B cell (primary cell): ENCODE results near the gene MPDU1. TPM values are rescaled to one million over a fixed set of nuclear protein-coding genes. Genes with fewer than 3 reads are reported as not detected.

Source experiments
- ATAC-seq: fragments of 200-7000 bp; cut with Tn5 transposase; one replicate; pipeline ENCODE4 v1.10.0; 2021; ENCODE audit warnings: low read depth, mild to moderate bottlenecking, moderate number of reproducible peaks, moderate library complexity
- CTCF ChIA-PET: fragments of 350-600 bp; sonication (Branson Sonifier 250); formaldehyde crosslinking; loops from one replicate; lab custom pipeline; 2021; ENCODE audit warnings: antibody characterized with exemption, inconsistent platforms; lab: Charles Lee
- POLR2A ChIA-PET: fragments of 350-600 bp; sonication (Branson Sonifier 250); formaldehyde crosslinking; loops from one replicate; lab custom pipeline; 2021; ENCODE audit warnings: antibody characterized with exemption; lab: Charles Lee
- DNase-seq: peaks from one replicate; pipeline ENCODE4 v3.0.0; 2013
- H2AFZ ChIP-seq: 2 replicates; pipeline ENCODE4 v1.6.1; 2012; ENCODE audit warnings: mild to moderate bottlenecking, low read depth, low read length; ENCODE audit not compliant: insufficient read depth, poor library complexity, severe bottlenecking
- H3K27ac ChIP-seq, 2 donors: 1 replicate in 1 of 2; 2 replicates in 1 of 2; pipeline ENCODE4 v1.5.1; 2012 to 2013; ENCODE audit warnings: low read length in 2 of 2, mild to moderate bottlenecking in 2 of 2, moderate library complexity in 1 of 2
- H3K27me3 ChIP-seq, 4 experiments: fragments of 200-600 bp in 1 of 4; sonication (generic) in 1 of 4; replicated peaks in 1 of 4; 1 replicate in 2 of 4; 2 replicates in 2 of 4; pipeline versions ENCODE4 v1.6.1 to v1.7.0; 2013 to 2016; ENCODE audit warnings: low read length in 3 of 4, mild to moderate bottlenecking in 2 of 4, mixed read lengths in 1 of 4, moderate library complexity in 1 of 4; ENCODE audit not compliant: insufficient read depth in 4 of 4, control insufficient read depth in 3 of 4; ENCODE audit errors: control extremely low read depth in 1 of 4
- H3K36me3 ChIP-seq, 2 experiments: replicated peaks in 1 of 2; 1 replicate in 1 of 2; 2 replicates in 1 of 2; pipeline versions ENCODE4 v1.6.1 to v1.7.1; 2013; ENCODE audit warnings: low read length in 1 of 2; ENCODE audit not compliant: insufficient read depth in 2 of 2, control insufficient read depth in 1 of 2; ENCODE audit errors: control extremely low read depth in 1 of 2, extremely low read depth in 1 of 2
- H3K4me1 ChIP-seq, 2 donors: fragments of 200-600 bp in 1 of 2; sonication (generic) in 1 of 2; 1 replicate in 1 of 2; 2 replicates in 1 of 2; pipeline versions ENCODE4 v1.5.1 to v1.6.1; 2013 to 2017; ENCODE audit warnings: low read length in 2 of 2; ENCODE audit not compliant: control insufficient read depth in 2 of 2, insufficient read depth in 2 of 2
- H3K4me2 ChIP-seq: replicated peaks from 2 replicates; pipeline ENCODE3; 2012; ENCODE audit warnings: mild to moderate bottlenecking, low read depth, low read length; ENCODE audit not compliant: poor library complexity, severe bottlenecking
- H3K4me3 ChIP-seq, 5 experiments: fragments of 200-600 bp in 1 of 5; sonication (generic) in 1 of 5; 1 replicate in 3 of 5; 2 replicates in 2 of 5; pipeline versions ENCODE4 v1.5.1 to v1.7.0; 2011 to 2016; ENCODE audit warnings: low read length in 4 of 5, mild to moderate bottlenecking in 4 of 5, low read depth in 2 of 5, control low read depth in 1 of 5, moderate library complexity in 1 of 5; ENCODE audit not compliant: insufficient read depth in 1 of 5; ENCODE audit errors: control extremely low read depth in 1 of 5, extremely low read depth in 1 of 5
- H3K79me2 ChIP-seq: fragments of 200-600 bp; sonication (generic); one replicate; pipeline ENCODE4 v1.6.0; 2016; ENCODE audit warnings: low read length; ENCODE audit not compliant: control insufficient read depth, insufficient read depth
- H3K9ac ChIP-seq: fragments of 200-600 bp; sonication (generic); 2 replicates; pipeline ENCODE4 v1.6.1; 2017; ENCODE audit warnings: mild to moderate bottlenecking, low read length, moderate library complexity
- H3K9me3 ChIP-seq, 3 donors: one replicate each; pipeline versions ENCODE4 v1.6.1 to v1.7.1; 2013; ENCODE audit warnings: low read length in 2 of 3; ENCODE audit not compliant: control insufficient read depth in 2 of 3, insufficient read depth in 1 of 3; ENCODE audit errors: control extremely low read depth in 1 of 3
- H4K20me1 ChIP-seq: 2 replicates; pipeline ENCODE4 v1.6.0; 2012; ENCODE audit warnings: mild to moderate bottlenecking, low read length; ENCODE audit not compliant: insufficient read depth, control insufficient read depth, poor library complexity, severe bottlenecking
- H3K27ac Mint-ChIP-seq: one replicate; pipeline ENCODE4 v1.8.0; 2021; ENCODE audit warnings: mixed read lengths
- H3K27me3 Mint-ChIP-seq: one replicate; pipeline ENCODE4 v1.8.0; 2021; ENCODE audit warnings: mixed read lengths
- H3K4me1 Mint-ChIP-seq: one replicate; pipeline ENCODE4 v1.8.0; 2021; ENCODE audit warnings: mixed read lengths
- H3K4me3 Mint-ChIP-seq: one replicate; pipeline ENCODE4 v1.8.0; 2021; ENCODE audit warnings: mixed read lengths
- H3K9me3 Mint-ChIP-seq: one replicate; pipeline ENCODE4 v1.8.0; 2022; ENCODE audit warnings: mixed read lengths; ENCODE audit not compliant: insufficient read depth
- CTCF ChIP-seq: fragments of 200-600 bp; IDR thresholded peaks from one replicate; pipeline ENCODE4 v1.8.0; 2022; ENCODE audit warnings: antibody characterized with exemption, mild to moderate bottlenecking
- EZH2 ChIP-seq: IDR thresholded peaks from 2 replicates; pipeline ENCODE4 v1.6.1; 2012; ENCODE audit warnings: borderline replicate concordance, low read depth, mild to moderate bottlenecking, moderate library complexity, low read length; ENCODE audit not compliant: insufficient read depth, poor library complexity, severe bottlenecking
- WGBS: methylation state at CpG from one replicate; pipeline ENCODE4 v1.1.5; 2013; ENCODE audit warnings: missing lambda C conversion rate; ENCODE audit not compliant: insufficient coverage; 5-methylcytosine and 5-hydroxymethylcytosine counted together
- intact Hi-C: fragments of 100-400 bp; cut with micrococcal nuclease; formaldehyde crosslinking; loops from one replicate; pipeline ENCODE4 v1.10.0; 2022
- polyA plus RNA-seq: library from polyadenylated mRNA; depleted of rRNA; stranded (reverse); fragments of >200 nt; gene quantifications from 2 replicates; pipeline ENCODE4 v1.2.3, GENCODE V29; 2012
- total RNA-seq, 2 donors: library from RNA; stranded (reverse); fragments of 120-200 nt in 1 of 2; gene quantifications; 1 replicate in 1 of 2; 2 replicates in 1 of 2; pipeline versions ENCODE4 v1.2.3 to v1.2.4, GENCODE V29; 2013 to 2022

The MPDU1 gene
- total and polyA plus RNA-seq, 2 donors (not counting 1 experiment from before 2014, with no cell fraction given) = 31.7 to 51.5 TPM

GRCh38 chr17:7572338-7572587 lies 11.4 kb upstream of the MPDU1 start:
- Mint-ChIP-seq H3K27ac (peak overlapping the region; percentile 99), H3K4me3 (peak overlapping the region; percentile 94), H3K9me3 (no peaks in the 10 kb centered on the region), H3K4me1 (peaks cover 47% of the 10 kb centered on the region), H3K27me3 (no peaks in the 10 kb centered on the region)
- Histone ChIP-seq H3K36me3 (peaks cover 20 to 61% of the 10 kb centered on the region in 2 experiments), H3K9me3 (no peaks in the 10 kb centered on the region), H4K20me1 (peaks cover 45% of the 10 kb centered on the region), H3K4me3 (peak overlapping the region; percentile 63 to 87 (median 77)), H3K4me1 (peaks cover 22 to 28% of the 10 kb centered on the region in 2 donors), H3K79me2 (peaks cover 40% of the 10 kb centered on the region), H3K27me3 (no peaks in the 10 kb centered on the region), H2AFZ (peak overlapping the region; percentile 69), H3K9ac (peak overlapping the region; percentile 84), H3K27ac (peak overlapping the region; percentile 88 to 94), H3K4me2 (peak overlapping the region; percentile 91)
- ChIA-PET CTCF (interaction anchor here (1.1 to 1.6 kb wide), 3 partner anchors 12 to 57 kb away, joined by 3 to 13 read pairs (median 5); partner anchors contain the start of gene FXR2), POLR2A (interaction anchor here (1.0 to 1.5 kb wide), 3 partner anchors 20 to 87 kb away, joined by 3 to 8 read pairs (median 5); no protein-coding TSS in a partner anchor)
- ATAC-seq (no peak), DNase-seq (no peak)
- TF ChIP-seq CTCF (no peak), EZH2 (no peak)
- intact Hi-C loops = loop anchor here (1.0 to 10.0 kb wide), 13 partner anchors 11 to 557 kb away; partner anchors contain the start of genes CYB5D1, EIF5A, ELP5 and MPDU1
- 0% methylated on average over 9 of the region's 11 CpGs for WGBS

- POLR2A ChIA-PET = interaction anchor here (0.6 to 2.4 kb wide), 12 partner anchors 11 to 137 kb away, joined by 3 to 15 read pairs (median 4); partner anchors contain the start of genes MPDU1, POLR2A, SAT2 and SENP3
- Histone ChIP-seq H3K4me3 (peak overlapping the region; percentile 72 to 98 (median 93)), H4K20me1 (peaks cover 50% of the 10 kb centered on the region), H3K36me3 (peaks cover 20 to 62% of the 10 kb centered on the region in 2 experiments), H3K27me3 (no peaks in the 10 kb centered on the region), H3K9ac (peak overlapping the region; percentile 98), H3K79me2 (peaks cover 40% of the 10 kb centered on the region), H3K4me2 (peak overlapping the region; percentile 89), H3K9me3 (no peaks in the 10 kb centered on the region), H2AFZ (no peak overlapping the region), H3K4me1 (peaks cover 22 to 29% of the 10 kb centered on the region in 2 donors), H3K27ac (peak overlapping the region; percentile 85 to 94)
- Mint-ChIP-seq H3K9me3 (no peaks in the 10 kb centered on the region), H3K4me1 (peaks cover 52% of the 10 kb centered on the region), H3K27me3 (no peaks in the 10 kb centered on the region), H3K27ac (peak overlapping the region; percentile 99), H3K4me3 (peak overlapping the region; percentile 94)
- ATAC-seq (peak; percentile 83), DNase-seq (peak; percentile 100)
- CTCF ChIA-PET = interaction anchor here (1.0 to 4.9 kb wide), 6 partner anchors 12 to 137 kb away, joined by 3 to 21 read pairs (median 8); partner anchors contain the start of genes FXR2, MPDU1 and SENP3
- intact Hi-C loops = loop anchor here (1.0 to 10.0 kb wide), 13 partner anchors 11 to 558 kb away; partner anchors contain the start of genes CYB5D1, EIF5A, ELP5 and MPDU1
- no peak for TF ChIP-seq EZH2
- no peak for TF ChIP-seq CTCF
- WGBS = under 1% methylated on average over 73 of the region's 73 CpGs
These were observed 10.9 kb upstream of the MPDU1 start for GRCh38 chr17:7572588-7573323.
